HG03045 (cell line): ENCODE data around the gene HDDC2.

Experiments
- ATAC-seq: cut with Tn5 transposase; IDR thresholded peaks from one replicate; pipeline ENCODE4 v1.9.1; 2021; ENCODE audit warnings: mild to moderate bottlenecking, moderate library complexity; ENCODE audit not compliant: unreplicated experiment

HDDC2 gene

GRCh38 chr6:125301435-125302391 lies at the start of gene HDDC2:
Gene HDDC2 (minus strand): TSS chr6:125301967. CDS start chr6:125301932, 35 bp downstream.
- ATAC-seq, result peak; percentile 91

DNA sequence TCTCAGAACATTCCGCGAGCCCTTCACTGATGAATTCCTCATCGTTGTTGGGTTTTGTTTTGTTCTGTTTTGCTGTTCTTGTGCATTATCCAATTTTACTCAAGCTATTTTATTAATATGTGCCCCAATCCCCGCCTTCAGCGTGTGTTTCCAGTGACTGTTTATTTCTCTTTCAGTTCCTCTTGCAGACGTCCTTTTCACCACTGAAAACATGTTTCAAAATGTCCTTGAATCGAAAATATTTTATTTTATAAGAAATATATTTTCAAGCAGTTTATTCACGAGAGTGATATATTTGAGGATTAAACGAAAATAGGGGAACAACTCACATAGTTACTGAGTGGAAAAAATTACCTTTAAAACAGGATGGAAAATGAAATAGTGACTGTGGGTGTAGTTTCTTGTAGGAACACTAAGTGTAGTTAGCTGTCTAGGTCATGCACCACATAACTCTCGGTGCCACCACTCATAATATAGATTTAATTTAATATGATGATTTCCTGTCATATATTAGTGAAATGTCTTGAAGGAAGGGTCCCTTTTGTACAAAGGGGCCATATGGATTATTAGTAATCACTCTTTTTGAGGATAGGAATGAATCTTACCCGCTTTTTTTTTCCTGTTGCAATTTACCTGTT lies 45.3 kb upstream of the HDDC2 start:
- ATAC-seq, result peak; percentile 73

GRCh38 chr6:125346201-125346925 lies 44.6 kb upstream of the HDDC2 start:
- peak; percentile 53 for ATAC-seq

- no peak for ATAC-seq
Observed at GRCh38 chr6:125341460-125341859, 39.7 kb upstream of the HDDC2 start.

DNA sequence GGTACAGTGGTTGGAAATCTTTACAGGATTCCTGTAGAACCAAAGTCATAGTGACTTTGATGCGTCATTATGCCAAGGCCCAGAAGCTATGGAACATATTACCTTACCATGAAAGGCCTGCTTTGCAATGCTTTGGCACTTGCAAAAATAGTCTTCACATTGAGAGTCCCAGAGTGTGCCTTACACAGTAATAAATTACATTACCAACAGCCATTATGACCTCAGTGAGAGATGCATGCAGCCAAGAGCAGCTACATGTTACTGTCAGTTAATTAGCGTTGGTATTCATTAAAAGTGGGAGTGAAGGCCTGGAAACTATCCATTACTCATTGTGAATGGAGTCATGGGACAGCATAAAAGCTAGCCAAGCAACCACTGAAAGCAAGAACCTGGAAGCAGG lies 39.2 kb upstream of the HDDC2 start:
- no peak for ATAC-seq

- ATAC-seq, result no peak
Observed at GRCh38 chr6:125340175-125340835, 38.5 kb upstream of the HDDC2 start.

- ATAC-seq, result no peak
Observed at GRCh38 chr6:125339653-125340052, 37.9 kb upstream of the HDDC2 start.

DNA sequence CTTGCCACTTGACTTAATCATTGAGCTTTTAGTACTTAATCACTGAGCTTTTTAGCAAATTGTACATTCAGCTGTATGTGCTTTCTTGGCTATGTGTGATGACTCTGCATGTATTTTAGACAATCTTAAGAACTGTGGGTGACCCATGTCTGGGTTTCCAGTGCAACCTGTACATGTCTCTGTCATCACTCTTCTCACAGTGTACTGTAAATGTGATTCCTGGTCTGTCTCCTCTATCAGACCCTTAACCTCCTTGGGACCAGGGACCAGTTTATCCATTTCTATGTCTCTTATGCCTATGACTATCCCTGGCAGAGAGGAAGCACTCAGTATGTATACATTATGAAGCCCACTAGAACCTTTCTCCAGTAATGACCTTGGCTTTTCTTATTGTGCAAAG lies 36.6 kb upstream of the HDDC2 start:
- no peak for ATAC-seq

DNA sequence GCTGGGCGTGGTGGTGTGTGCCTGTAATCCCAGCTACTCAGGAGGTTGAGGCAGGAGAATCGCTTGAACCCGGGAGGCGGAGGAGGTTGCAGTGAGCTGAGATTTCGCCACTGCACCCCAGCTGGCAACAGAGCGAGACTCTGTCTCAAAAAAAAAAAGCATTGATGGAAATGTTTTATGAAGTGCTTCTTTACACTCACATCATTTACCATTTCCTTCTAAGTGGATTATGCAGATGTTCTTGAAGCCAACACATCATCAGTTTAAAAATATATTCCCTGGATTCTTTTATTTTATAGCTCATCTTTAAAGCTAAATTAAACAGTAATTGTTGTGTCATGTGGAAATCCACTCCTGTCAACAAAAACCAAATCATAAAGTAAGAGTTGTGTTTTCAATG lies 35.9 kb upstream of the HDDC2 start:
- no peak for ATAC-seq

DNA sequence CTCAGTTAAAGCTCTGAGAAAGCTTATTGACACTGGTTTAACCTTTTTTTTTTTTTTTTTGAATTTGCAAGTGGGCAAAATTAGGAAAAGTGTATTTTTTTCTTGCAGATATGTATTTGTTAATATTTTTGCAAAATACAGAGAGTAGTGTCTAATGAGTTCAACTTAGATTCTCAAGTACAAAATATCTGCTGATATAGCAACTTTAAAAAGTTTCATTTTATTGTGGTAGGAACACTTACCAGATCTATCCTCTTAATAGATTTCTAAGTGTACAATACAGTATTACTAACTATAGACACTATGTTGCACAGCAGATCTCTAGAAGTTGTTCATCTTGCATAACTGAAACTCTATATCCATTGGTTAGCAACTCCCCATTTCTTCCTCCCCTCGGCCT lies 30.9 kb upstream of the HDDC2 start:
- ATAC-seq, result no peak

- no peak for ATAC-seq
Observed at GRCh38 chr6:125325586-125325985, 23.8 kb upstream of the HDDC2 start.

DNA sequence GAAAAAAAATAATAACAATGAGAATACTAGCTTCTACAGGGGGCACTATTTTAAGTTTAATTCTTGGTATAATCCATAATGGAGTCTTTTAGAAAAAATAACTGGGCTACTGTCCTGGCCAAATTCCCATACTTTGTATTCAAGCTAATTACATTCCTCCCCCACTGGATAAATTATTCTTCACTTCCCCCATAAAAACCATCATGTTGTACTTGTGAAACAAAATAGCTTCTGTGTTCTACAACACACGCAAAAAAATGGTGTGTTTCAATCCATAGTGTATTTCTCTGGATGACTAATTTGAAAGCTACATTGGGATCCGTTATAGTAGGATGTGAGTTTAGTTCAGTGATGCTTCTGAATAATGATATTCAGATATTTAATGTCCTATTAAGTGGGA lies 21.6 kb upstream of the HDDC2 start:
- ATAC-seq, result no peak

GRCh38 chr6:125316621-125317020 lies 14.9 kb upstream of the HDDC2 start:
- ATAC-seq, result no peak

- no peak for ATAC-seq
Observed at GRCh38 chr6:125315548-125315947, 13.8 kb upstream of the HDDC2 start.

GRCh38 chr6:125314009-125314581 lies 12.3 kb upstream of the HDDC2 start:
- peak; percentile 83 for ATAC-seq

GRCh38 chr6:125312950-125313349 lies 11.2 kb upstream of the HDDC2 start:
- ATAC-seq, result no peak

- no peak for ATAC-seq
Observed at GRCh38 chr6:125312478-125312877, 10.7 kb upstream of the HDDC2 start.

GRCh38 chr6:125310994-125311649 lies 9.4 kb upstream of the HDDC2 start:
- peak; percentile 84 for ATAC-seq

DNA sequence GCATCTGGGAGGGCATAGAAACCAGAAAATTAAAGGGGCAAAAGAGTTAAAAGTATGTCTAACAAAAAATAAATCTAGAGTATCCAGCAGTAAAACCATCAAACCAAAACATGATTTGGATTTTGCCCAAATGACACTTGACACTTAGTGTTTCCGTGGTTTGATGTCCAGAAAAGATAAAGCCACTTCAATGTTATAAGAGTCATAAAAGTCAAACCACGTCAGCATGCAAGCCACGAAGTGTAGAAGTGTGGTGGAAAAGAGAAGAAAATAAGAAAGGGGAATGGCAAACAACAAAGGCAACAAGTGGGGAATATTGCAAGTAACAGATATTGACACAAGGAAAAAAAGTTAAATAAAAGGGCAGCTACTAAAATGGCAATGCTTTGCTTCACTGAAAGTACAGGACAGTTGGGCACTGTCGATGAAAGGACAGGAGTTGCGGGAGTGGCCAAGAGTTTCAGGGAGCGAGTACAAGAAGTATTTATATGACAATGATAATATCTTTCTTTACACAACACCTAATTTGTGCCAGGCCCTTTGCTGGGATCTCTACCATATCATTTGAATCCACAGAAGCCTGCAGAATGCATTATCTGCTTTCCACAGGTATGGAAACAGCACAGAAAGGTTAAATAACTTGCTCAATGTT lies 6.3 kb upstream of the HDDC2 start:
- no peak for ATAC-seq
